Thoracic aorta (tissue), 2 donors: ENCODE measurements around the gene RAB3IP. TPM values are rescaled to one million over a fixed set of nuclear protein-coding genes. Genes with fewer than 3 reads are reported as not detected.
"Not testable (repeated sequence)": the region's sequence is repeated elsewhere in the genome, so short reads cannot be mapped to it uniquely, and the experiment has no call there.

ENCODE experiments used
- ATAC-seq: fragments of 150-250 bp; one replicate; pipeline ENCODE4 v1.8.0; 2017; ENCODE audit warnings: low read depth; ENCODE audit not compliant: insufficient number of reproducible peaks, low FRiP score
- DNase-seq: peaks from one replicate; pipeline ENCODE4 v3.0.0-alpha.2; 2020; ENCODE audit warnings: low spot score
- H3K27ac ChIP-seq, 2 donors: fragments of 200-600 bp; sonication (generic); 1 replicate in 1 of 2; 2 replicates in 1 of 2; pipeline ENCODE4 v1.5.1; 2016; ENCODE audit warnings: mild to moderate bottlenecking in 2 of 2, moderate library complexity in 2 of 2
- H3K27me3 ChIP-seq: fragments of 200-600 bp; sonication (generic); replicated peaks from 2 replicates; pipeline ENCODE4 v1.6.0; 2016; ENCODE audit warnings: mild to moderate bottlenecking; ENCODE audit not compliant: insufficient read depth
- H3K36me3 ChIP-seq: fragments of 200-600 bp; sonication (generic); one replicate; pipeline ENCODE4 v1.5.1; 2016
- H3K4me1 ChIP-seq, 2 donors: fragments of 200-600 bp; sonication (generic); 1 replicate in 1 of 2; 2 replicates in 1 of 2; pipeline versions ENCODE4 v1.5.1 to v1.6.0; 2016; ENCODE audit warnings: low read depth in 2 of 2, mild to moderate bottlenecking in 1 of 2; ENCODE audit not compliant: control insufficient read depth in 1 of 2
- H3K4me3 ChIP-seq: fragments of 200-600 bp; sonication (generic); 2 replicates; pipeline ENCODE4 v1.5.1; 2016; ENCODE audit warnings: mild to moderate bottlenecking
- H3K9me3 ChIP-seq: fragments of 200-600 bp; sonication (generic); 2 replicates; pipeline ENCODE4 v1.5.1; 2016
- CTCF ChIP-seq: fragments of 200-600 bp; sonication (generic); IDR thresholded peaks from one replicate; pipeline ENCODE4 v1.5.1; 2019; ENCODE audit warnings: antibody characterized with exemption
- total RNA-seq, 2 donors: library from RNA; depleted of rRNA; stranded (reverse); fragments of >200 nt; gene quantifications; one replicate each; pipeline versions ENCODE4 v1.1.0 to v1.2.3, GENCODE V29; 2016

Gene RAB3IP
- total RNA-seq, 2 donors from 2014 or later = 8.1 to 22.6 TPM

GRCh38 chr12:69851976-69852375, 113.3 kb downstream of the RAB3IP start:
- Histone ChIP-seq H3K4me1 (no peaks in the 10 kb centered on the region), H3K27ac (no peak overlapping the region), H3K4me3 (no peak overlapping the region), H3K36me3 (no peaks in the 10 kb centered on the region), H3K9me3 (no peaks in the 10 kb centered on the region), H3K27me3 (no peaks in the 10 kb centered on the region)
- DNase-seq = no peak
- TF ChIP-seq CTCF = no peak
- no peak for ATAC-seq

GRCh38 chr12:69853176-69853961, 114.7 kb downstream of the RAB3IP start:
- not testable (repeated sequence) for H3K27me3 ChIP-seq, DNase-seq, H3K36me3 ChIP-seq, H3K4me3 ChIP-seq, H3K4me1 ChIP-seq, ATAC-seq, H3K27ac ChIP-seq, H3K9me3 ChIP-seq

- no peak overlapping the region for H3K4me3 ChIP-seq
- no peak for TF ChIP-seq CTCF
- H3K27me3 ChIP-seq = no peaks in the 10 kb centered on the region
- no peak for ATAC-seq
- DNase-seq = no peak
- H3K4me1 ChIP-seq = no peaks in the 10 kb centered on the region
- H3K27ac ChIP-seq = no peak overlapping the region
- no peaks in the 10 kb centered on the region for H3K9me3 ChIP-seq
- H3K36me3 ChIP-seq = no peaks in the 10 kb centered on the region
Measured at GRCh38 chr12:69866698-69867097, 128.0 kb downstream of the RAB3IP start.

- no peak for TF ChIP-seq CTCF
- DNase-seq = no peak
- no peaks in the 10 kb centered on the region for H3K27me3 ChIP-seq
- no peaks in the 10 kb centered on the region for H3K4me1 ChIP-seq
- no peak overlapping the region for H3K27ac ChIP-seq
- no peaks in the 10 kb centered on the region for H3K36me3 ChIP-seq
- no peak for ATAC-seq
- H3K9me3 ChIP-seq = no peaks in the 10 kb centered on the region
- H3K4me3 ChIP-seq = no peak overlapping the region
Measured at GRCh38 chr12:69868695-69869094, 130.0 kb downstream of the RAB3IP start.

- Histone ChIP-seq H3K36me3 (no peaks in the 10 kb centered on the region), H3K4me3 (no peak overlapping the region), H3K27me3 (no peaks in the 10 kb centered on the region), H3K4me1 (no peaks in the 10 kb centered on the region), H3K27ac (no peak overlapping the region), H3K9me3 (no peaks in the 10 kb centered on the region)
- TF ChIP-seq CTCF = no peak
- ATAC-seq (no peak), DNase-seq (no peak)
Measured at GRCh38 chr12:69872804-69873203, 134.1 kb downstream of the RAB3IP start.

Other genes starting within 250 kb of the RAB3IP start
- 10 to 100 TPM; 82.4 to 89.6 TPM for gene CCT2, start 153.4 kb upstream of the RAB3IP start, total RNA-seq
- gene LRRC10, start 128.0 kb upstream of the RAB3IP start, total RNA-seq = not detected
- not detected for gene BEST3, start 39.6 kb upstream of the RAB3IP start, total RNA-seq
- gene MYRFL, start 86.4 kb downstream of the RAB3IP start, total RNA-seq = not detected